Stimulated activated CD4-positive, alpha-beta T cell treated with anti-CD3 and anti-CD28 coated beads, Interleukin-2, amount 100 ng/mL, for 48 hours (primary cell): ENCODE results near the gene TMEM175.
"Not testable (repeated sequence)": the region's sequence is repeated elsewhere in the genome, so short reads cannot be mapped to it uniquely, and the experiment has no call there.

Experiments used
- DNase-seq, 2 donors: peaks; one replicate each; pipeline ENCODE4 v3.0.0-alpha.2; 2020

Gene TMEM175

GRCh38 chr4:992297-993110, 60.2 kb downstream of the TMEM175 start:
- no peak for DNase-seq

- no peak for DNase-seq
Observed at GRCh38 chr4:993111-994029, 61.1 kb downstream of the TMEM175 start, which contains the start of gene SLC26A1. TSS of gene SLC26A1 (minus strand) at chr4:993404. CDS start at chr4:991703, 1,701 bp downstream.

- DNase-seq, result no peak
Observed at GRCh38 chr4:995311-996026, 63.2 kb downstream of the TMEM175 start.

GRCh38 chr4:996030-996996, 64.1 kb downstream of the TMEM175 start:
- DNase-seq, result no peak

GRCh38 chr4:996997-997374, 64.7 kb downstream of the TMEM175 start:
- no peak for DNase-seq

GRCh38 chr4:997375-998071, 65.3 kb downstream of the TMEM175 start:
- no peak for DNase-seq

GRCh38 chr4:998096-998691, 65.9 kb downstream of the TMEM175 start:
- no peak for DNase-seq

- not testable (repeated sequence) for DNase-seq
Observed at GRCh38 chr4:999240-999863, 67.1 kb downstream of the TMEM175 start.

- DNase-seq, result no peak
Observed at GRCh38 chr4:999882-1000425, 67.7 kb downstream of the TMEM175 start.

GRCh38 chr4:1000686-1001260, 68.5 kb downstream of the TMEM175 start:
- DNase-seq, result no peak

- DNase-seq, result no peak
Observed at GRCh38 chr4:1001561-1002130, 69.4 kb downstream of the TMEM175 start.

GRCh38 chr4:1002131-1002630, 69.9 kb downstream of the TMEM175 start:
- DNase-seq, result no peak

GRCh38 chr4:1002631-1003251, 70.5 kb downstream of the TMEM175 start:
- DNase-seq, result no peak

GRCh38 chr4:1003271-1004070, 71.2 kb downstream of the TMEM175 start:
- DNase-seq, result no peak

- no peak for DNase-seq
Observed at GRCh38 chr4:1004071-1004418, 71.8 kb downstream of the TMEM175 start.

GRCh38 chr4:1004557-1005485, 72.6 kb downstream of the TMEM175 start:
- no peak for DNase-seq

- DNase-seq, result no peak
Observed at GRCh38 chr4:1006856-1007255, 74.6 kb downstream of the TMEM175 start.
